Peyer's patch (tissue), 4 donors: ENCODE data around the gene NBL1.

Experiments used
- CTCF ChIP-seq, 6 experiments: fragments of 450-650 bp in 4 of 6; fragments of 200-600 bp in 2 of 6; sonication (generic) in 1 of 6; IDR thresholded peaks; one replicate each; pipeline ENCODE4 v1.5.1; 2017 to 2019; ENCODE audit warnings: antibody characterized with exemption in 6 of 6, mild to moderate bottlenecking in 3 of 6, moderate library complexity in 1 of 6
- POLR2A ChIP-seq, 2 donors: fragments of 450-650 bp; IDR thresholded peaks; one replicate each; pipeline ENCODE4 v1.5.1; 2017; ENCODE audit warnings: antibody characterized with exemption in 2 of 2, mild to moderate bottlenecking in 2 of 2, moderate library complexity in 2 of 2

- no peak for TF ChIP-seq POLR2A (IDR thresholded peaks at IDR 0.05)
- no peak for TF ChIP-seq CTCF (IDR thresholded peaks at IDR 0.05)
These were observed 6.5 kb upstream of the NBL1 start for GRCh38 chr1:19637606-19638005.
